Erythroblast (primary cell): ENCODE measurements around the gene SLC13A1.

Source experiments
- GATA1 ChIP-seq: IDR thresholded peaks from 2 replicates; pipeline ENCODE4 v1.6.1; 2011; ENCODE audit warnings: low read depth, mild to moderate bottlenecking, control low read depth, low read length, moderate library complexity
- POLR2A ChIP-seq: IDR thresholded peaks from 2 replicates; pipeline ENCODE4 v1.6.1; 2011; ENCODE audit warnings: mild to moderate bottlenecking, low read length

DNA sequence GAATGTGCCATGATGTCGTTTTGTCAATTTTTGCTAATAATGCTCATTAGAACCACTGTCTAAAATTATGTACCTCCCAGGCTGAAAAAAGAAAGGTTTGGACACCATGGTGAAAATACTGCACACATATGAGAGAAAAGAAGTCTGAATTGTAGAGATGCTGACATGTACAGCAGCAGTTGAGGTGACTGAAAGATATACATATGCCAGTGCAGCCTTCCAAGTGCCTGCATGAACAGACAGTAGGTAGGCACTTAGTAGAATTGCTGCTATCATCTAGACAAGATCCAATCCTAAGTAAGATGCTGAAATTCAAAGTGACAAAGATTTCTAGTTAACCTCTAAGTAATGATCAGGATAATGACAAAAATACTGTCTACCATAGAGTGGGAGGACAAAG, 86.9 kb downstream of the SLC13A1 start:
- no peak for TF ChIP-seq POLR2A
- TF ChIP-seq GATA1 = no peak
